Spleen (tissue), 7 donors: ENCODE results near the gene DELE1.

Experiments used
- POLR2A ChIP-seq, 3 donors: fragments of 450-650 bp; IDR thresholded peaks; one replicate each; pipeline ENCODE4 v1.5.1; 2017; ENCODE audit warnings: antibody characterized with exemption in 3 of 3, mild to moderate bottlenecking in 1 of 3
- POLR2AphosphoS5 ChIP-seq, 3 donors: sonication (generic); formaldehyde crosslinking; IDR thresholded peaks; one replicate each; pipeline ENCODE4 v1.5.1; 2017; ENCODE audit warnings: antibody characterized with exemption in 3 of 3
- TF ChIP-seq, protein P1 (sequence below), 11 experiments: fragments of 200-600 bp in 7 of 11; fragments of 450-650 bp in 4 of 11; sonication (generic) in 4 of 11; IDR thresholded peaks in 8 of 11; conservative IDR thresholded peaks in 3 of 11; 1 replicate in 7 of 11; 2 replicates in 4 of 11; pipeline versions ENCODE4 v1.4.0 to v1.8.0; 2016 to 2021; ENCODE audit warnings: antibody characterized with exemption in 11 of 11, inconsistent platforms in 4 of 11, mild to moderate bottlenecking in 1 of 11
- donor health status: DM: no; HTN: no; CAD: no; lungs with moderate emphysema.
- donor health status: DM: no; HTN: no; CAD: no.
- donor health status: DM: no; HTN: no; CAD: no.

DNA sequence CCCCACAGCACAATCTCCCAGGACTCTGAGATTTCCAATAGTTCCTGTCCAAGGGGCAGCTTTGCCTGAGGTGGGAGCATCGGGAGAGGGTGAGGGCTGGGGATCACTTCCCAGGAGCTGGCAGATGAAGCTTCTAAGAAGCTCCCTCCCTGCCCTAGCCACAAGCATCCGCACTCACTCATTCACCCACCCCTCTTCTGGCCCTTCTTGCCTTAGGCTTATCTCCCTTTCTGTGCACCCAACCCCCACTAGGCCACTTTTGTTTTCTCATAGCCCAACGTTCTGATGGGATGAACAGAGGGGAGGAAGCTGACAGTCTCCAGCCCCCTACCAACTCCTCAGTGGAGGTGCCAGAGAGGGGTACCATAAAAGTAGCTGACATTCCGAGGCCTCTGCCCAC, 41.8 kb upstream of the DELE1 start:
- TF ChIP-seq, protein P1, sequence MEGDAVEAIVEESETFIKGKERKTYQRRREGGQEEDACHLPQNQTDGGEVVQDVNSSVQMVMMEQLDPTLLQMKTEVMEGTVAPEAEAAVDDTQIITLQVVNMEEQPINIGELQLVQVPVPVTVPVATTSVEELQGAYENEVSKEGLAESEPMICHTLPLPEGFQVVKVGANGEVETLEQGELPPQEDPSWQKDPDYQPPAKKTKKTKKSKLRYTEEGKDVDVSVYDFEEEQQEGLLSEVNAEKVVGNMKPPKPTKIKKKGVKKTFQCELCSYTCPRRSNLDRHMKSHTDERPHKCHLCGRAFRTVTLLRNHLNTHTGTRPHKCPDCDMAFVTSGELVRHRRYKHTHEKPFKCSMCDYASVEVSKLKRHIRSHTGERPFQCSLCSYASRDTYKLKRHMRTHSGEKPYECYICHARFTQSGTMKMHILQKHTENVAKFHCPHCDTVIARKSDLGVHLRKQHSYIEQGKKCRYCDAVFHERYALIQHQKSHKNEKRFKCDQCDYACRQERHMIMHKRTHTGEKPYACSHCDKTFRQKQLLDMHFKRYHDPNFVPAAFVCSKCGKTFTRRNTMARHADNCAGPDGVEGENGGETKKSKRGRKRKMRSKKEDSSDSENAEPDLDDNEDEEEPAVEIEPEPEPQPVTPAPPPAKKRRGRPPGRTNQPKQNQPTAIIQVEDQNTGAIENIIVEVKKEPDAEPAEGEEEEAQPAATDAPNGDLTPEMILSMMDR (IDR thresholded peaks at IDR 0.05 in 8 of 11, conservative IDR thresholded peaks at IDR 0.05 in 3 of 11), result no peak
- TF ChIP-seq POLR2A (IDR thresholded peaks at IDR 0.05) (no peak), POLR2AphosphoS5 (IDR thresholded peaks at IDR 0.05) (no peak)
